ENCODE results near the gene CTNND2. TPM values are rescaled to one million over a fixed set of nuclear protein-coding genes. Genes with fewer than 3 reads are reported as not detected.

CTNND2 gene
- total and polyA plus RNA-seq, 5 experiments from 2014 or later, result not detected

DNA sequence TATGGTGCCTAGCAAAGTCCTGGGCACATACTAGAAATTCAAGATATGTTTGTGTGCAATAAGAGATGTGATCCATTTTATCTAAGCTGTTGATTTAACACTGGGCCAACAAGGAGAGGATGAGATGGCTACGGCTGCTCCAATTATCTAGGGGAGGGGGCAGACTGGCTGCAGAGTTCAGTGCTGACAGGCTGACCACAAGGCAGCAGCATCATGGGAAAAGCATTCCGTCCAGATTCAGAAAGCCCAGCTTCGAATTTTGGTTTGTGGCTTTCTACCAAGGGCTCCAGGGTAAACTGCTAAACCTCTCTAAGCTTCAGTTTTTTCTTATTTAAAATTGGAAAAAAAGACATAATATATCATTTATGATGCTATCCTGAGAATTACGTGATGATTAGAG, 758.1 kb downstream of the CTNND2 start:
- Mint-ChIP-seq H3K4me1 (no peaks in the 10 kb centered on the region), H3K4me3 (no peak overlapping the region), H3K9me3 (no peaks in the 10 kb centered on the region), H3K36me3 (no peaks in the 10 kb centered on the region), H3K27ac (no peak overlapping the region), H3K27me3 (peaks cover 0 to 16% (median 6%) of the 10 kb centered on the region in 5 donors)
- DNase-seq (no peak), ATAC-seq (no peak)
- POLR2A ChIA-PET, result no interaction called here

DNA sequence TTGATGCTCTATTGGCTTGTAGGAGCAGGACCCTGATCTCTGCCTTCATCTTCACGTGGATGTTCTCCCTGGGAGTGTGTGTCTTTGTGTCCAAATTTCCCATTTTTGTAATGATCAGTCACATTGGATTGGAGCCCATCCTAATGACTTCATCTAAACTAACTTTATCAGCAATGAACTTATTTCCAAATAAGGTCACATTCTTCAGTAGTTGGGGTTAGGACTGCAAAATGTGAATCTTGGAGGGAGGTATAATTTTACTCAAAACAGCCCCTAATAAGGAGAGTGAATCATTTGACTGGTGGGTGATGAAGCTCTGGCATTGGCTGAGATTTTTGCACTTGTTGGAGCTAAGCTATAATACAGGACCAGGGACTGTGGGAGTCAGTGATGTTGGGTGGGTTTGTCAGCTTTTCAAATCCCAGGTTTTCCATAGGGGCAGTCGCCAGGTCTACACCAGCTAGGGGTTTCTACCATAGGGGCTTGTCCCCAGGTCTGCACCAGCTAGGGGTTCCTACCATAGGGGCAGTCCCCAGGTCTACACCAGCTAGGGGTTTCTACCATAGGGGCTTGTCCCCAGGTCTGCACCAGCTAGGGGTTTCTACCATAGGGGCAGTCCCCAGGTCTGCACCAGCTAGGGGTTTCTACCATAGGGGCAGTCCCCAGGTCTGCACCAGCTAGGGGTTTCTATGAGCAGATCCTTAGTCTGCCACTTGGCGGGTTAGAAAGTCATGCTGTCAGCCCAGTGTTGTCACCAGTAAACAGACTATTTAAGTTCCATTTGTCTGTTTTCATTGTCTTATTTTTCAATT, 760.6 kb downstream of the CTNND2 start:
- H3K27me3 Mint-ChIP-seq, result peaks cover 0 to 21% (median 10%) of the 10 kb centered on the region in 5 donors
- no peak for DNase-seq
- POLR2A ChIA-PET, result no interaction called here

DNA sequence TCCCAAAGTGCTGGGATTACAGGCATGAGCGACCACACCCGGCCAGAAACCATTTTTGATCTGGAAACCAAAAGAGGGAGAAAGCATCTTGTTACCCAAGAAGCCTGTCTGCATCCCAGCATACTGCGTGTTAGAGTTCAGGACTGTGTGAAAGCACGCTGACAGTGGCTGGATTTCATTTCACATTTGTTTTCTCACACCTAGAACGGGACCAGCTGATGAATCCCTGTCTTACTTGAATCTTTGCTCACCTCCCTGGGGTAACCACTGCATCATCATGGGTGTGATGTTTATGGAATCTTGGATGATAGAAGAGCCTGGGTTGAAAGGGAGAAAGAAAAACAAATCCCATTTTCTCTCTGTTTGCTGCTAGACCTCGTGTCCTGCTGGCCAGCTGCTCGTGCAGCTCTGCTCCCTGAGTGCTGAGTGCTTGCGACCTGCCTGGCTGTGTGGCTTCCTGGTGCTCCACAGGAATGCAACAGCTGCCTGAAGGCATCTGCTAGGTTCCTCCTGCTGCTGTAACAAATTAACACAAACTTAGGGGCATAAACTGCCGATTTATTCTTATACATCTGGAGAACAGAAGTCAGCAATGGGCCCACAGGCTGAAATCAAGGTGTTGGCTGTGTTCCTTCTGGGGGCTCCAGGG, 764.9 kb downstream of the CTNND2 start:
- no peaks in the 10 kb centered on the region for H3K4me1 Mint-ChIP-seq
- peaks cover 0 to 14% (median 4%) of the 10 kb centered on the region in 5 donors for H3K27me3 Mint-ChIP-seq
- peaks cover 0 to 4% (median 0%) of the 10 kb centered on the region in 9 donors for H3K9me3 Mint-ChIP-seq
- no peak overlapping the region for H3K4me3 Mint-ChIP-seq
- H3K27ac Mint-ChIP-seq, result peak overlapping the region in 1 of 10 donors; percentile 21
- H3K36me3 Mint-ChIP-seq, result no peaks in the 10 kb centered on the region
- POLR2A ChIA-PET, result no interaction called here
- no peak for DNase-seq
- ATAC-seq, result no peak

More for the DNA sequence above, 760.6 kb downstream of the CTNND2 start:
- ATAC-seq, result no peak
- H3K36me3 Mint-ChIP-seq, result no peaks in the 10 kb centered on the region
- no peaks in the 10 kb centered on the region for H3K4me1 Mint-ChIP-seq
- no peak overlapping the region for H3K4me3 Mint-ChIP-seq
- no peak overlapping the region for H3K27ac Mint-ChIP-seq
- H3K9me3 Mint-ChIP-seq, result no peaks in the 10 kb centered on the region

DNA sequence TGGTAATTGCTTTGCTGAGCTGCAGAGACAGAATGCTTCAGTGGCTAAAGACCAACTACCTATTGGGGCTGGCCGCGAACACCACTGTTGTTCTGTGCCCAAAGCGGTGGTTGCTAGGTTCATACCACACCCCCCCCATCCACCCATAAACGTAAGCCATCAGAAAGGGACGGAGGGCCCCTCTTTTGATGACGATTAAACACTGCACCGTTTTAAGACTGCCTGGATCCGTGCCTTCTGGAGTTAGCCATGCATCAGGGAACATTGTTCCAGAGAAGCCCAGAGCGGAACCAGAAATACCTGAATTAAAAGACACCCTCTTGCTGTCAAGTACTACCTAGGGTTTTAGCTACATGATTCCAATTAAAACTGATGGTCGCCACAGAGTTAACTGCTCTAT, 774.1 kb downstream of the CTNND2 start:
- DNase-seq, result no peak
- H3K4me3 Mint-ChIP-seq, result no peak overlapping the region
- no peaks in the 10 kb centered on the region for H3K36me3 Mint-ChIP-seq
- H3K27ac Mint-ChIP-seq, result no peak overlapping the region
- POLR2A ChIA-PET, result no interaction called here
- H3K9me3 Mint-ChIP-seq, result no peaks in the 10 kb centered on the region
- H3K4me1 Mint-ChIP-seq, result no peaks in the 10 kb centered on the region
- peaks cover 0 to 9% (median 3%) of the 10 kb centered on the region in 5 donors for H3K27me3 Mint-ChIP-seq
- ATAC-seq, result no peak

DNA sequence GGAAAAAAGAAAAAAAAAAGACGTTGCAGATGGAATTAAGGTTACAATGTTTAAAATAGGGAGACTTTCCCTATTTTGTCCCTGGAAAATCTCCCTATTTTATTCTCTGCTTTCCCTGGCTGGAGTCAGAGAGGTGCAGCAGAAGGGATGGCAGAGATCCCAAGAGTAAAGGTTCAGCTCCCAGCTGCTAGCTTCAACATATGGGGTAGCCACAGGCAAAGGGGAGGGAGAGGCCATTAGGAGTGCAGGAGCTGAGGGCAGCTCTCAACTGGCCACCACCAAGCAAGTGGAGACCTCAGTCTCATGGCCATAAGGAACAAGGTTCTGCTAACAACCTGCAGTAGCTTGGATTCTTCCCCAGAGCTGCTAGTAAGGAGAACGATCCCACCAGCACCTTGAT, 776.2 kb downstream of the CTNND2 start:
- DNase-seq (no peak), ATAC-seq (no peak)
- H3K27me3 Mint-ChIP-seq, result peaks cover 0 to 7% (median 0%) of the 10 kb centered on the region in 5 donors
- no peaks in the 10 kb centered on the region for H3K36me3 Mint-ChIP-seq
- no peak overlapping the region for H3K27ac Mint-ChIP-seq
- H3K4me1 Mint-ChIP-seq, result no peaks in the 10 kb centered on the region
- H3K9me3 Mint-ChIP-seq, result no peaks in the 10 kb centered on the region
- POLR2A ChIA-PET, result no interaction called here
- H3K4me3 Mint-ChIP-seq, result no peak overlapping the region

DNA sequence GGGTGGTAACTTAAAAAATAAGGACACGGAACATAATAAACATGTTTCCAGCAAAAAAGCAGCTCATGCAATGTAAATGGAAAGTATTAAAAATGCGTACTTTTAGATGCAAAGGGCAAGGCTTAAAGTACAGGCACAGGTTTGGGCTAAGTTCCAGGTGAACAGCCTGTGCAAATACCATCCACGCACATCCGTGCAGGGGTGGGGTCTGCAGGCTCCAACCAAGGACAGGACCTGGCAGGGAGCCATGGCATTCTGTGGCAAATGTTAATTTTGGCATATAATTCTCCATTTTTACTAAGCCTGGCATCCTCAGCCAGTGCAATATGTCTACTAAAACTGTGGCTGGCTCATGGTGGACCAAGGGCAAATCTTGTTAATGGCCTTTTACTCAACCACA, 777.4 kb downstream of the CTNND2 start:
- no peak for DNase-seq
- no peaks in the 10 kb centered on the region for H3K36me3 Mint-ChIP-seq
- no peaks in the 10 kb centered on the region for H3K4me1 Mint-ChIP-seq
- H3K27ac Mint-ChIP-seq, result no peak overlapping the region
- H3K4me3 Mint-ChIP-seq, result no peak overlapping the region
- POLR2A ChIA-PET, result no interaction called here
- H3K27me3 Mint-ChIP-seq, result peaks cover 0 to 7% (median 0%) of the 10 kb centered on the region in 5 donors
- H3K9me3 Mint-ChIP-seq, result no peaks in the 10 kb centered on the region
- ATAC-seq, result no peak

DNA sequence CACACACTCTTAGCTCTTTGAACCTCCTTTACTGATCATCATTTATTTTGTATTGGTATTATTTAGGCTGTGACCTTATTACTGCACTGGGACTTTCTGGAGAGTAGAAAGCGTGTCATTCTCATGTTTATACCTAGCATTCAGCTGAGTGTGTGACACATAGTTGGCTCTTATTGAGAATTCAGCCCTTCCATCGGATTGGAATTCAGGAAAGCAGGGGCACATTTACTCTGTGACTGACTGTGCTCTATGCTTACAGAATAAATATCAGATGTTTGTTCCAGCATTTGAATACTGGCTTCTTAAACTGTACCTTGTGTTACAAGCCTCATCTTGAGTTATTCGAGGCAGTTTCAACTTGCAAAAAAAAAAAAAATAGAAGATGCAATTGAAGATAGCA, 782.4 kb downstream of the CTNND2 start:
- DNase-seq (no peak), ATAC-seq (no peak)
- Mint-ChIP-seq H3K27ac (no peak overlapping the region), H3K4me1 (no peaks in the 10 kb centered on the region), H3K9me3 (no peaks in the 10 kb centered on the region), H3K27me3 (peaks cover 0 to 8% (median 2%) of the 10 kb centered on the region in 5 donors), H3K4me3 (no peak overlapping the region), H3K36me3 (no peaks in the 10 kb centered on the region)
- POLR2A ChIA-PET, result no interaction called here

DNA sequence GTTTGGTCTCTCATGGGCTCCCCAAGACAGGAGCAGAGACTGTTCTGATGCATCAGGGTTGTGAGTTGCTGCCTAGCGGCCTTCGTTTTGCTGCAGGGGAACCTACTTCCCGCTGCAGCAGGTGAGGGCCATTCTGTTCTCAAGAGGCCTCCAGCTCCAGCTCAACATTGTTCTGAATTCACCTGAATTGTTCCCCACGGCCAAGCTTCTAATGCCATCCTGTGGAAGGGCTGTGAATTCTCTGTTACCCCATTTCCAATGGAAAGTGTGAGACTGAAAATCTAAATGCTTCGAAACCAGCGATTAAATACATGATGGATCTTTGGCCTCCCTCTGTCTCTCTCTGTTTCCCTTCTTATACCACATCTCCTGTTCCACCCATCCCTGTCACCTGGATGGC, 794.1 kb downstream of the CTNND2 start:
- Mint-ChIP-seq H3K4me3 (no peak overlapping the region), H3K27me3 (peaks cover 0 to 10% (median 2%) of the 10 kb centered on the region in 5 donors), H3K27ac (no peak overlapping the region), H3K4me1 (no peaks in the 10 kb centered on the region), H3K36me3 (no peaks in the 10 kb centered on the region), H3K9me3 (peaks cover 0 to 6% (median 0%) of the 10 kb centered on the region in 9 donors)
- DNase-seq, result no peak
- ATAC-seq, result no peak
- POLR2A ChIA-PET, result no interaction called here

DNA sequence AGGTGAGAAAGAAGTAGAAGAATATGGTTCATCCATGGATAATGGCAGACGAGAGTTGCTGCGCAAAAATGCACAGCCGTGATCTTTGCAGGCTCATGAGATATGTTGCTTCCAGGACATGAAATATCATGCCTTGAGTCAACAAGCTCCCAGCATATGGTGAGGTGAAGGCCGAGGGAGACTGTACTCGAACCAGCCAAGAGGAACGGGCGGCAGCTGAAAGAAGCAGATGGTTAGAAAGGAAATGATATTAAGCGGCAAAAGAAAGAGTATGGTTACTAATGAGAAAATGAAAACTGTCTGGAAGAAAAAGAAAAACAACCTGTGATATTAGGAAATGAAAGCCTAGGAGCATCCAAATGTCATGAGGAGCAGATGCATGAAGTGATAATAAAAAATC, 798.5 kb downstream of the CTNND2 start:
- no peak overlapping the region for H3K27ac Mint-ChIP-seq
- no peak for DNase-seq
- H3K27me3 Mint-ChIP-seq, result peaks cover 0 to 8% (median 2%) of the 10 kb centered on the region in 5 donors
- no peak for ATAC-seq
- H3K4me1 Mint-ChIP-seq, result no peaks in the 10 kb centered on the region
- H3K9me3 Mint-ChIP-seq, result no peaks in the 10 kb centered on the region
- H3K4me3 Mint-ChIP-seq, result no peak overlapping the region
- H3K36me3 Mint-ChIP-seq, result no peaks in the 10 kb centered on the region
- POLR2A ChIA-PET, result no interaction called here

DNA sequence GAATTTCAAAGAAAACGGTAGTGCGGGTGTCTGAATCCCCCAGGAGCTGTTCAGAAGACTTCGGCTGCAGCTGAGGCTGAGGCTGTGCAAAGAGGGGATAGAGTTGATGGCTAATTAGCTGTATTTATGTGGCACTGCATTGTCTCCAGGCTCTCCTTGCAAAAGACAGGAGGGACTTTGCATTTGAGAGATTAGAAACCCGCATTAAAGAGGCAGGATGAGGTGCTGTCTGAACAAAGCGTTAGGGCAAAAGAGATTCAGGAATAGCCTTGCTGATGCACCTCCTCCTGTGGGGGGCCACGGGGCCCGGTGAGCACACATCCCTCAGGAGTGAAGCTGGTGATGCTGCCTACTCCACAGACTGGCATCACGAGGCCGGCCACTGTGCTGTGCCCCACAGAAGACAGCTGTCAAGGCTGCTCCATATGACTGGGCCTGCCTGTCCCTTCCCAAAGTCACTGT, 799.6 kb downstream of the CTNND2 start:
- peaks cover 0 to 1% (median 0%) of the 10 kb centered on the region in 4 donors for H3K4me1 Mint-ChIP-seq
- H3K27ac Mint-ChIP-seq, result no peak overlapping the region
- H3K36me3 Mint-ChIP-seq, result no peaks in the 10 kb centered on the region
- DNase-seq (no peak), ATAC-seq (no peak)
- no peaks in the 10 kb centered on the region for H3K9me3 Mint-ChIP-seq
- POLR2A ChIA-PET, result no interaction called here
- no peak overlapping the region for H3K4me3 Mint-ChIP-seq
- peaks cover 0 to 8% (median 2%) of the 10 kb centered on the region in 5 donors for H3K27me3 Mint-ChIP-seq

DNA sequence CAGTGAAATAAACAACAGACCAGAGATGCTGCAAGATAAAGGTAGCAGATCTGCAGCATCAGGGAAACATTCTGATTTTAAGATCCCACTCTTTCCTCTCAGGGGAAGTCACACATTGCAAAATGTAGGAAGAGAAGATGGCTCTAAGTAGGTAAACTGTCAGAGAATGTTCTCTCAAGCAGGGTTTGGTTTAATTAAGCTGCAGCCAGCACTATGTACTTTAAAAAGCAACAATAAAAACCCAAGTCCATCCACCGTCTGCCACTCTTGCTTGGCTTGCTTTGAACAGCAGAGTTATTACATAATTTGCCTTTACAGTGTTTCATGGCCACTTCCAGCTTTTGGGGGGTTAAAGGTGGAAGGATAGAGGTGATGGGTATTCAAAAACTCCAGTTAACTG, 800.0 kb downstream of the CTNND2 start:
- DNase-seq, result no peak
- H3K4me1 Mint-ChIP-seq, result peaks cover 0 to 1% (median 0%) of the 10 kb centered on the region in 4 donors
- no peak overlapping the region for H3K27ac Mint-ChIP-seq
- no peaks in the 10 kb centered on the region for H3K36me3 Mint-ChIP-seq
- no peak for ATAC-seq
- H3K4me3 Mint-ChIP-seq, result no peak overlapping the region
- H3K9me3 Mint-ChIP-seq, result no peaks in the 10 kb centered on the region
- peaks cover 0 to 8% (median 2%) of the 10 kb centered on the region in 5 donors for H3K27me3 Mint-ChIP-seq
- POLR2A ChIA-PET, result no interaction called here

DNA sequence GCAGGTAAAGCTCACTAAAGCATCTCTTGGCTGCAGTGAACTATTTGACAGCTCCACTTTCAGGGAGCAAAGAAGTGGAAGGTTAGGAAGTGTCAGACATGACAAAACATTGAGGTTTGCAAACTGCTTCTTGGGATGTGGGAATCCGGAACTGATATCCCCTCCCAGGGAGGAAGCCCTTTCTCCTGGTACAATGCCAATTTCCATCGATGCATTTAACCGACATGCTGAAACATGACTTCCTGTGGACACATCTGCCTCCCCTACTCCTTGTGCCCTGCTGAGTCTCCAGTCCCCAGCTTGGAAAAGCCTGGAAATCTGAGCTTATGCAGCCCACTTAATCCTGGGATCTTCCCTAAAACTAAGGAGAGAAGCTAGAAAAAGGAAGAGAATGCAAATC, 820.1 kb downstream of the CTNND2 start:
- no peaks in the 10 kb centered on the region for H3K4me1 Mint-ChIP-seq
- H3K4me3 Mint-ChIP-seq, result no peak overlapping the region
- H3K9me3 Mint-ChIP-seq, result peaks cover 0 to 14% (median 2%) of the 10 kb centered on the region in 9 donors
- DNase-seq (no peak), ATAC-seq (no peak)
- POLR2A ChIA-PET, result no interaction called here
- H3K36me3 Mint-ChIP-seq, result peaks cover 0 to 4% (median 0%) of the 10 kb centered on the region in 3 donors
- H3K27me3 Mint-ChIP-seq, result peaks cover 5 to 11% (median 7%) of the 10 kb centered on the region in 5 donors
- H3K27ac Mint-ChIP-seq, result no peak overlapping the region

DNA sequence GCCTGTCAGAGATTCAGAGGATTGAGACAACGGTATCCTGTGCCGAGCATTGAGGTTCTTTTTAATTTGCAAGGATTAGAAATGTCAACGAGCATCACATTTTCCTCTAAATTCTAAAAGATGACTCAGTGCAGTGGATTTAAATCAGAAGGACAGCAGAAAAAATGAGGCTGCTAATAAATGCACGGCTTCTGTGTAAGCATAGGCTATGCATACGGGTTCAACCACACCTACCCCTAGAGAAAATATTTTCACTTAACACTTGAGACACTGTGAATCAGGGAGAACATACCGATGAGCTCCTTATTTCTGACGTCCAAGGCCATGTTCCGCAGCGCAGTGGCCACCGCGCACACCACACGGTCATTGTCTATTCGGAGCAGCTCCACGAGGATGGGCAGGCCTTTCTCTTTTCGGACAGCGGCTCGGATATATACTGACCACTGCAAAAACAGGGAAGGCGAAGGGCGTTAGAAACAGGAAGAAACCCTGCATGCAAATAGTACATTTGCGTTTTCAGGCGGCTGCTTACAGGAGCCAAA, 821.8 kb downstream of the CTNND2 start:
- Mint-ChIP-seq H3K9me3 (peaks cover 0 to 6% (median 0%) of the 10 kb centered on the region in 9 donors), H3K27ac (no peak overlapping the region), H3K4me3 (no peak overlapping the region), H3K27me3 (peaks cover 5 to 18% (median 10%) of the 10 kb centered on the region in 5 donors), H3K36me3 (peaks cover 0 to under 1% (median 0%) of the 10 kb centered on the region in 3 donors), H3K4me1 (no peaks in the 10 kb centered on the region)
- no peak for ATAC-seq
- POLR2A ChIA-PET, result no interaction called here
- no peak for DNase-seq
